Sigmoid colon (tissue), 7 donors: ENCODE data around the gene ADCY6. TPM values are rescaled to one million over a fixed set of nuclear protein-coding genes. Genes with fewer than 3 reads are reported as not detected.

Experiments used
- DNase-seq: peaks from one replicate; pipeline ENCODE4 v3.0.0-alpha.2; 2019
- H3K27ac ChIP-seq, 4 donors: fragments of 200-600 bp; sonication (generic); one replicate each; pipeline ENCODE4 v1.5.1; 2016 to 2019; ENCODE audit warnings: mild to moderate bottlenecking in 1 of 4
- H3K27me3 ChIP-seq, 3 donors: fragments of 200-600 bp; sonication (generic); one replicate each; pipeline ENCODE4 v1.5.1; 2019; ENCODE audit warnings: mild to moderate bottlenecking in 1 of 3
- H3K36me3 ChIP-seq, 4 donors: fragments of 200-600 bp; sonication (generic); one replicate each; pipeline ENCODE4 v1.5.1; 2016 to 2019
- H3K4me1 ChIP-seq, 4 donors: fragments of 200-600 bp; sonication (generic); one replicate each; pipeline ENCODE4 v1.5.1; 2017 to 2019
- H3K4me3 ChIP-seq, 4 donors: fragments of 200-600 bp; sonication (generic); one replicate each; pipeline ENCODE4 v1.5.1; 2017 to 2019; ENCODE audit warnings: mild to moderate bottlenecking in 2 of 4, moderate library complexity in 1 of 4
- H3K9me3 ChIP-seq, 4 donors: fragments of 200-600 bp in 3 of 4; sonication (generic) in 3 of 4; one replicate each; pipeline versions ENCODE4 v1.5.1 to v1.6.1; 2013 to 2019
- EP300 ChIP-seq, 4 donors: sonication (generic); formaldehyde crosslinking; IDR thresholded peaks; one replicate each; pipeline ENCODE4 v1.6.1; 2017; ENCODE audit warnings: antibody characterized with exemption in 4 of 4
- POLR2A ChIP-seq, 2 donors: fragments of 450-650 bp; IDR thresholded peaks; one replicate each; pipeline ENCODE4 v1.6.1; 2016; ENCODE audit warnings: antibody characterized with exemption in 2 of 2, mild to moderate bottlenecking in 2 of 2, moderate library complexity in 2 of 2
- POLR2AphosphoS5 ChIP-seq, 4 donors: sonication (generic); formaldehyde crosslinking; IDR thresholded peaks; one replicate each; pipeline ENCODE4 v1.6.1; 2017; ENCODE audit warnings: antibody characterized with exemption in 4 of 4
- WGBS, 2 donors: extraction: QIAGEN DNeasy Blood & Tissue Kit; methylation state at CpG; one replicate each; pipeline ENCODE4 v1.1.7; 2013; 5-methylcytosine and 5-hydroxymethylcytosine counted together
- intact Hi-C: fragments of 100-400 bp; cut with DNase I; formaldehyde crosslinking; loops from one replicate; pipeline ENCODE4 v1.15.1; 2023
- polyA plus RNA-seq, 3 donors: library from polyadenylated mRNA; stranded (reverse); fragments of 200-250 nt; gene quantifications; one replicate each; pipeline ENCODE4 v1.2.3, GENCODE V29; 2013
- small RNA-seq, 3 donors: library from RNA; depleted of rRNA; stranded (forward); fragments of <200 nt; gene quantifications; one replicate each; pipeline ENCODE3, GENCODE V24; 2016
- total RNA-seq, 4 donors: library from RNA; depleted of rRNA; stranded (reverse); fragments of >200 nt; gene quantifications; one replicate each; pipeline ENCODE4 v1.1.0, GENCODE V29; 2016
- TF ChIP-seq, protein P1 (sequence below), 4 experiments: fragments of 450-650 bp in 3 of 4; fragments of 200-600 bp in 1 of 4; IDR thresholded peaks; one replicate each; pipeline ENCODE4 v1.5.1; 2016 to 2019; ENCODE audit warnings: antibody characterized with exemption in 4 of 4, mild to moderate bottlenecking in 3 of 4, moderate library complexity in 2 of 4
- donor health status: healthy with polysubstance abuse.
- donor health status: Bipolar disorder and iron deficiency.
- donor health status: healthy.

ADCY6 gene
- total and polyA plus RNA-seq, 7 donors: 10.2 to 52.5 (median 16.4) TPM

DNA sequence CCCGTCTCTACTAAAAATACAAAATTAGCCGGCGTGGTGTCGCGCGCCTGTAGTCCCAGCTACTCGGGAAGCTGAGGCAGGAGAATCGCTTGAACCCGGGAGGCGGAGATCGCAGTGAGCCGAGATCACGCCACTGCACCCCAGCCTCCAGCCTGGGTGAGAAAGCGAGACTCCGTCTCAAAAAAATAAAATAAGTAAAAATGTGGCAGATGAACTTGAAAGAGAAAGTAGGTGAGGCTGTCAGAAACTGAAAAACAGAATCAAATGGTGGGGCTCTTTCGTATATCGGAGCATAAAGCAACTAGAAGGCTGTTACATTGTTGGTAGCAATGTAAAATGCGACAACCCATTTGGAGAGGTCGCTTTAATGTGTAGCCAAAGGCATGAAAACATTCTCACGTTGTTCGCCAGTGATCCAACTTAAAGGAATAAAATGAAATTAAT lies 71.6 kb downstream of the ADCY6 start:
- no peaks in the 10 kb centered on the region for H3K27me3 ChIP-seq
- WGBS, 2 donors: 12 to 16% methylated on average over 21 of the region's 21 CpGs

DNA sequence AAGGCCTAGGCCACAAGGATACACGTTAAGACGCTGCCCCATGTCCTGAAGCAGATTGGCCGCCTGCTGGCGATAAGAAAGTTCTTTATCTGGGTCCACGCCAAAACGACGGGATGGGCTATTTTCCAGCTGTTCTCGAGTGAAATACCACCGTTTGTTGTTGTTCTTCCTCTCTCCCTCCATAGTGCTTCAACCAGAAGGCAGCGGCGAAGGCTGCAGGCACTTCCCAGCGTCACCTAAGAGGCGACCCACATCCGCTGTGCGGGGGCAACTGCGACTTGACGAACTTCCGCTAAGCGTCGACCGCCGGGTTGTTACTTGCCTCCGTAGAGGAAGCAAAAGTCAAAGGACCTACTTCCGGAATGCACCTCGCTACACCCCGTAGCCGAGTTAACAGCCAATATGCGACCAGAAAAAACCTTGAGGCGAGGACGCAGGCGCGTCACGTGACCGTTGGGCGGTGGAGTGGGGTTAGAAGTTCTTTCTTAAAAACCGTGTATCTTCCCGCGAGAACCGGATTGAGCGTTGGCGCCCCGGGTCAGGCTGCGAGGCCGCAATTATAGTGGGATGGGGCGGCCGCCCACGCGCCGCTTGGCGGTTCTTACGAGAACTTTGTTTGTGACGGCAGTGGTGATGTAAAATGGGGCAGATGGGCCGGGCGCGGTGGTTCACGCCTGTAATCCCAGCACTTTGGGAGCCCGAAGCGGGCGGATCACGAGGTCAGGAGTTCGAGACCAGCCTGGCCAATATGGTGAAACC lies 72.2 kb downstream of the ADCY6 start, which contains the start of gene CCNT1:
CCNT1 (minus strand) TSS at position 215 of the 759 bp plus-strand sequence; CDS start at position 183, 32 bp downstream.
- DNase-seq: peak; percentile 100
- Histone ChIP-seq H3K4me1 (peaks cover 0 to 36% (median 34%) of the 10 kb centered on the region in 4 donors), H3K27ac (peak within 1 kb of the TSS; percentile 86 to 91 (median 90)), H3K4me3 (peak within 1 kb of the TSS; percentile 60 to 74 (median 68)), H3K36me3 (peaks cover 0 to 24% (median 8%) of the 10 kb centered on the region in 4 donors), H3K9me3 (peaks cover 0 to 5% (median under 1%) of the 10 kb centered on the region in 4 donors), H3K27me3 (no peaks in the 10 kb centered on the region)
- intact Hi-C loops: loop anchor here (1.0 to 10.0 kb wide), 2 partner anchors 34 to 298 kb away; partner anchors contain the start of genes KANSL2 and PRKAG1
- WGBS, 2 donors: 0% methylated on average over 61 of the region's 61 CpGs
- TF ChIP-seq POLR2AphosphoS5 (IDR thresholded peaks at IDR 0.05): peak; percentile 86 to 96 (median 94)
- TF ChIP-seq, protein P1, sequence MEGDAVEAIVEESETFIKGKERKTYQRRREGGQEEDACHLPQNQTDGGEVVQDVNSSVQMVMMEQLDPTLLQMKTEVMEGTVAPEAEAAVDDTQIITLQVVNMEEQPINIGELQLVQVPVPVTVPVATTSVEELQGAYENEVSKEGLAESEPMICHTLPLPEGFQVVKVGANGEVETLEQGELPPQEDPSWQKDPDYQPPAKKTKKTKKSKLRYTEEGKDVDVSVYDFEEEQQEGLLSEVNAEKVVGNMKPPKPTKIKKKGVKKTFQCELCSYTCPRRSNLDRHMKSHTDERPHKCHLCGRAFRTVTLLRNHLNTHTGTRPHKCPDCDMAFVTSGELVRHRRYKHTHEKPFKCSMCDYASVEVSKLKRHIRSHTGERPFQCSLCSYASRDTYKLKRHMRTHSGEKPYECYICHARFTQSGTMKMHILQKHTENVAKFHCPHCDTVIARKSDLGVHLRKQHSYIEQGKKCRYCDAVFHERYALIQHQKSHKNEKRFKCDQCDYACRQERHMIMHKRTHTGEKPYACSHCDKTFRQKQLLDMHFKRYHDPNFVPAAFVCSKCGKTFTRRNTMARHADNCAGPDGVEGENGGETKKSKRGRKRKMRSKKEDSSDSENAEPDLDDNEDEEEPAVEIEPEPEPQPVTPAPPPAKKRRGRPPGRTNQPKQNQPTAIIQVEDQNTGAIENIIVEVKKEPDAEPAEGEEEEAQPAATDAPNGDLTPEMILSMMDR (IDR thresholded peaks at IDR 0.05): peak; percentile 37 to 59 (median 54)
- peak in 2 of 4 donors; percentile 57 to 87 for TF ChIP-seq EP300 (IDR thresholded peaks at IDR 0.05)
- peak; percentile 72 to 81 for TF ChIP-seq POLR2A (IDR thresholded peaks at IDR 0.05)

More for the DNA sequence above, 71.6 kb downstream of the ADCY6 start:
- peaks cover 0 to 5% (median under 1%) of the 10 kb centered on the region in 4 donors for H3K9me3 ChIP-seq
- H3K36me3 ChIP-seq: peaks cover 0 to 17% (median 5%) of the 10 kb centered on the region in 4 donors
- intact Hi-C loops: loop anchor here (10.0 kb wide), 1 partner anchor 298 kb away; the partner anchor contains the start of gene PRKAG1
- H3K4me1 ChIP-seq: peaks cover 0 to 36% (median 34%) of the 10 kb centered on the region in 4 donors
- peak overlapping the region; percentile 60 to 74 (median 68) for H3K4me3 ChIP-seq
- TF ChIP-seq POLR2A (IDR thresholded peaks at IDR 0.05) (no peak), EP300 (IDR thresholded peaks at IDR 0.05) (no peak), POLR2AphosphoS5 (IDR thresholded peaks at IDR 0.05) (no peak)
- TF ChIP-seq, protein P1 (IDR thresholded peaks at IDR 0.05): no peak
- DNase-seq: no peak
- H3K27ac ChIP-seq: peak overlapping the region; percentile 86 to 91 (median 90)

Small RNAs within 50 kb of the gene (small RNA-seq; reads per million reads assigned to genes)
- gene MIR4701 (0 reads per million in 3 donors), gene RF00019 (0 reads per million in 3 donors)

Other genes with a start within 250 kb of the ADCY6 start
- not detected for gene LALBA, start 219.0 kb downstream of the ADCY6 start, total RNA-seq
- not detected for gene LALBA, start 219.0 kb downstream of the ADCY6 start, polyA plus RNA-seq
- gene KANSL2, start 106.9 kb downstream of the ADCY6 start, total RNA-seq: 10 to 100 TPM; 28.2 to 63.0 (median 37.0) TPM
- gene KANSL2, start 106.9 kb downstream of the ADCY6 start, polyA plus RNA-seq: 10 to 100 TPM; 13.2 to 26.2 (median 14.8) TPM
- 10 to 100 TPM; 20.7 to 29.2 (median 23.9) TPM for gene CCNT1, start 72.4 kb downstream of the ADCY6 start, total RNA-seq
- gene CCNT1, start 72.4 kb downstream of the ADCY6 start, polyA plus RNA-seq: 1 to 10 TPM; 3.0 to 7.9 (median 3.7) TPM
- gene CACNB3, start 29.4 kb upstream of the ADCY6 start, total RNA-seq: 10 to 100 TPM; 10.7 to 32.1 (median 18.4) TPM
- gene CACNB3, start 29.4 kb upstream of the ADCY6 start, polyA plus RNA-seq: 10 to 100 TPM; 21.0 to 23.4 (median 22.0) TPM
- 10 to 100 TPM; 52.8 to 91.5 (median 56.3) TPM for gene DDX23, start 63.1 kb upstream of the ADCY6 start, total RNA-seq
- 10 to 100 TPM; 32.4 to 72.0 (median 40.7) TPM for gene DDX23, start 63.1 kb upstream of the ADCY6 start, polyA plus RNA-seq
- gene RND1, start 76.8 kb upstream of the ADCY6 start, total RNA-seq: 1 to 10 TPM in 1 of 4 donors, under 1 TPM in 1, not detected in 2; 0.36 to 5.2 TPM
- 10 to 100 TPM in 1 of 3 donors, 1 to 10 TPM in 2; 2.4 to 16.2 (median 8.0) TPM for gene RND1, start 76.8 kb upstream of the ADCY6 start, polyA plus RNA-seq
- 1 to 10 TPM; 4.6 to 7.5 (median 6.4) TPM for gene FKBP11, start 136.4 kb upstream of the ADCY6 start, total RNA-seq
- 10 to 100 TPM; 12.0 to 50.2 (median 12.3) TPM for gene FKBP11, start 136.4 kb upstream of the ADCY6 start, polyA plus RNA-seq
- 10 to 100 TPM; 37.9 to 61.0 (median 49.3) TPM for gene ARF3, start 168.4 kb upstream of the ADCY6 start, total RNA-seq
- 100 to 1,000 TPM in 2 of 3 donors, 10 to 100 TPM in 1; 87.7 to 161 (median 132) TPM for gene ARF3, start 168.4 kb upstream of the ADCY6 start, polyA plus RNA-seq
- gene WNT10B, start 182.6 kb upstream of the ADCY6 start, total RNA-seq: under 1 TPM in 3 of 4 donors, not detected in 1; 0.28 to 0.49 (median 0.36) TPM
- 1 to 10 TPM in 1 of 3 donors, not detected in 2; 1.0 TPM for gene WNT10B, start 182.6 kb upstream of the ADCY6 start, polyA plus RNA-seq
- not detected for gene WNT1, start 189.2 kb upstream of the ADCY6 start, total RNA-seq
- gene WNT1, start 189.2 kb upstream of the ADCY6 start, polyA plus RNA-seq: under 1 TPM in 1 of 3 donors, not detected in 2; 0.10 TPM
- under 1 TPM in 1 of 4 donors, not detected in 3; 0.14 TPM for gene DDN, start 210.3 kb upstream of the ADCY6 start, total RNA-seq
- under 1 TPM in 2 of 3 donors, not detected in 1; 0.60 to 0.69 TPM for gene DDN, start 210.3 kb upstream of the ADCY6 start, polyA plus RNA-seq
- gene PRKAG1, start 229.7 kb upstream of the ADCY6 start, total RNA-seq: 10 to 100 TPM; 49.6 to 71.3 (median 60.0) TPM
- gene PRKAG1, start 229.7 kb upstream of the ADCY6 start, polyA plus RNA-seq: 10 to 100 TPM; 48.6 to 71.2 (median 61.3) TPM